HepG2 (cell line): ENCODE results near the gene PCDHGA9.

Source experiments
- DPF2 ChIP-seq: sonication (generic); formaldehyde crosslinking; IDR thresholded peaks from 2 replicates; pipeline ENCODE4 v1.4.0; 2020; ENCODE audit warnings: mild to moderate bottlenecking, low read depth, missing genetic modification reagents, borderline replicate concordance
- KDM1A ChIP-seq: IDR thresholded peaks from 2 replicates; pipeline ENCODE4 v1.6.1; 2016; ENCODE audit warnings: missing compliant biosample characterization
- TARDBP ChIP-seq: sonication (generic); formaldehyde crosslinking; IDR thresholded peaks from 2 replicates; pipeline ENCODE4 v1.8.0; 2022; ENCODE audit warnings: mild to moderate bottlenecking, missing genetic modification reagents
- TBX3 ChIP-seq: fragments of 450-650 bp; IDR thresholded peaks from 2 replicates; pipeline ENCODE4 v1.6.1; 2017; ENCODE audit warnings: antibody characterized with exemption, mild to moderate bottlenecking, inconsistent platforms, borderline replicate concordance
- ZNF414 ChIP-seq: sonication (generic); formaldehyde crosslinking; IDR thresholded peaks from 2 replicates; pipeline ENCODE4 v1.5.0; 2020; ENCODE audit warnings: missing genetic modification reagents
- ZNF432 ChIP-seq: sonication (generic); formaldehyde crosslinking; IDR thresholded peaks from 2 replicates; pipeline ENCODE4 v1.5.0; 2020; ENCODE audit warnings: missing genetic modification reagents, mild to moderate bottlenecking, borderline replicate concordance

GRCh38 chr5:141369994-141370848, 32.4 kb upstream of the PCDHGA9 start, which contains the start of gene PCDHGB3:
- TF ChIP-seq TBX3 (no peak), TARDBP (CRISPR knock-in tag) (no peak), DPF2 (CRISPR knock-in tag) (no peak), ZNF432 (CRISPR knock-in tag) (no peak), ZNF414 (CRISPR knock-in tag) (no peak), KDM1A (CRISPR knock-in tag) (no peak)
